B cell (primary cell): Measurements from ENCODE around the gene PSD.

Experiments used
- CTCF ChIP-seq: fragments of 200-600 bp; IDR thresholded peaks from one replicate; pipeline ENCODE4 v1.8.0; 2022; ENCODE audit warnings: antibody characterized with exemption, mild to moderate bottlenecking
- EZH2 ChIP-seq: IDR thresholded peaks from 2 replicates; pipeline ENCODE4 v1.6.1; 2012; ENCODE audit warnings: borderline replicate concordance, low read depth, mild to moderate bottlenecking, moderate library complexity, low read length; ENCODE audit not compliant: insufficient read depth, poor library complexity, severe bottlenecking

GRCh38 chr10:102421507-102421756 lies 2.8 kb upstream of the PSD start:
- TF ChIP-seq CTCF: no peak
- no peak for TF ChIP-seq EZH2
